ENCODE measurements around the gene SLIT3.

Gene SLIT3

DNA sequence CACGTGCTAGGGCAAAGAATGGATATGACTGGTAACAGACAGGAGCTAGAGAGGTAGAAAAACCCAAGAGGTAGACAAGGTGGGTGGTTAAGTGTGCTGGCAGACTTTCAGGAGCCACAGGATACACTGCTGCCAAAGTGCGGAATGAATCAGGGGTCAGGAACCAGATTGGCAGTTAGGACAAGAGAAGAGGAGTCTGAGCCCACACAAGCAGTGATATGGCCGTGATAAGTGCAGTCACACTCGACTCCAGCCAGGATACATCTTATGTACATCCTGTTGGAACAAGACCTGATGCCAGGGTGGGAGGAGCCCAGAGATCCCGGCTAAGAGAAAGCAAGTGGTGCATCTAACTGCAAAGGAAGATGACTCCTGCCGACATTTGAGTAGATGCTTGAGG is 10.0 kb downstream of the SLIT3 start:
- Histone ChIP-seq H3K27ac (ENCODE audit: low read depth, low read length) (no peak overlapping the region), H3F3A (ENCODE audit: control insufficient read depth, insufficient read depth) (no peaks in the 10 kb centered on the region), H3K9me3 (ENCODE audit: control insufficient read depth, insufficient read depth, low read length) (no peaks in the 10 kb centered on the region), H3K27me3 (ENCODE audit: control insufficient read depth, low read length) (peaks cover 3% of the 10 kb centered on the region; the same call in 1 of the 2 replicates), H3K79me2 (ENCODE audit: control insufficient read depth, low read length) (no peaks in the 10 kb centered on the region), H3K36me3 (ENCODE audit: control insufficient read depth, low read length) (no peaks in the 10 kb centered on the region), H4K20me1 (ENCODE audit: control insufficient read depth, insufficient read depth, low read depth, low read length) (no peaks in the 10 kb centered on the region), H3K4me3 (ENCODE audit: low read length) (no peak overlapping the region), H3K4me1 (ENCODE audit: control insufficient read depth, low read length) (no peaks in the 10 kb centered on the region), H3K4me2 (ENCODE audit: low read length) (no peak overlapping the region), H3K9me2 (replicated peaks; ENCODE audit: control insufficient read depth, low read length) (no peaks in the 10 kb centered on the region)
- TF ChIP-seq, protein P1, sequence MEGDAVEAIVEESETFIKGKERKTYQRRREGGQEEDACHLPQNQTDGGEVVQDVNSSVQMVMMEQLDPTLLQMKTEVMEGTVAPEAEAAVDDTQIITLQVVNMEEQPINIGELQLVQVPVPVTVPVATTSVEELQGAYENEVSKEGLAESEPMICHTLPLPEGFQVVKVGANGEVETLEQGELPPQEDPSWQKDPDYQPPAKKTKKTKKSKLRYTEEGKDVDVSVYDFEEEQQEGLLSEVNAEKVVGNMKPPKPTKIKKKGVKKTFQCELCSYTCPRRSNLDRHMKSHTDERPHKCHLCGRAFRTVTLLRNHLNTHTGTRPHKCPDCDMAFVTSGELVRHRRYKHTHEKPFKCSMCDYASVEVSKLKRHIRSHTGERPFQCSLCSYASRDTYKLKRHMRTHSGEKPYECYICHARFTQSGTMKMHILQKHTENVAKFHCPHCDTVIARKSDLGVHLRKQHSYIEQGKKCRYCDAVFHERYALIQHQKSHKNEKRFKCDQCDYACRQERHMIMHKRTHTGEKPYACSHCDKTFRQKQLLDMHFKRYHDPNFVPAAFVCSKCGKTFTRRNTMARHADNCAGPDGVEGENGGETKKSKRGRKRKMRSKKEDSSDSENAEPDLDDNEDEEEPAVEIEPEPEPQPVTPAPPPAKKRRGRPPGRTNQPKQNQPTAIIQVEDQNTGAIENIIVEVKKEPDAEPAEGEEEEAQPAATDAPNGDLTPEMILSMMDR (IDR thresholded peaks at IDR 0.05; ENCODE audit: low read depth, low read length, poor library complexity, severe bottlenecking): no peak
- no peak for TF ChIP-seq EZH2phosphoT487 (IDR thresholded peaks at IDR 0.05; ENCODE audit: borderline replicate concordance, low read length)

DNA sequence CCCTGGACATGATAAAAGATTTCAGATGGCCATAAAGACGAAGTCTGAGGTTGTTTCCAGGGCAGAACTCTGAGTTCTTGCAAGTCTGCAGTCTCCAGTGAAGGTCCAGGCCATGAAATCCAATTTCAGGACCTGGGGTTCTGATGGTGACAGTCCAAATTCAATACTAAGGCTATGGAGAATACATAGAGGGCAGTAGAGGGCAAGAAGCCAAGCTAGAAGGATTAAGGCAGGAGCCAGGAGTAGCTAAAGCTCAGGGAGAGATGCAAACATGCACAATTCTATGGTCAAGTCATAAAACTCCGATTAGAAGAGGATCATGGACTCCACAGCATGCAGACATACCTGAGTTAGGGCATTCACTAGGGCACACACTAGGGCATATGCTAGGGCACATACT is 11.4 kb downstream of the SLIT3 start:
- no peak overlapping the region for H3K4me3 ChIP-seq (ENCODE audit: low read length)
- TF ChIP-seq EZH2phosphoT487 (IDR thresholded peaks at IDR 0.05; ENCODE audit: borderline replicate concordance, low read length): no peak
- H3F3A ChIP-seq (ENCODE audit: control insufficient read depth, insufficient read depth): no peaks in the 10 kb centered on the region
- no peaks in the 10 kb centered on the region for H3K9me2 ChIP-seq (replicated peaks; ENCODE audit: control insufficient read depth, low read length)
- H4K20me1 ChIP-seq (ENCODE audit: control insufficient read depth, insufficient read depth, low read depth, low read length): no peaks in the 10 kb centered on the region
- H3K9me3 ChIP-seq (ENCODE audit: control insufficient read depth, insufficient read depth, low read length): no peaks in the 10 kb centered on the region
- no peak overlapping the region for H3K4me2 ChIP-seq (ENCODE audit: low read length)
- no peaks in the 10 kb centered on the region for H3K79me2 ChIP-seq (ENCODE audit: control insufficient read depth, low read length)
- no peak overlapping the region for H3K27ac ChIP-seq (ENCODE audit: low read depth, low read length)
- peaks cover 5% of the 10 kb centered on the region; the same call in 1 of the 2 replicates for H3K27me3 ChIP-seq (ENCODE audit: control insufficient read depth, low read length)
- H3K4me1 ChIP-seq (ENCODE audit: control insufficient read depth, low read length): no peaks in the 10 kb centered on the region
- no peaks in the 10 kb centered on the region for H3K36me3 ChIP-seq (ENCODE audit: control insufficient read depth, low read length)

DNA sequence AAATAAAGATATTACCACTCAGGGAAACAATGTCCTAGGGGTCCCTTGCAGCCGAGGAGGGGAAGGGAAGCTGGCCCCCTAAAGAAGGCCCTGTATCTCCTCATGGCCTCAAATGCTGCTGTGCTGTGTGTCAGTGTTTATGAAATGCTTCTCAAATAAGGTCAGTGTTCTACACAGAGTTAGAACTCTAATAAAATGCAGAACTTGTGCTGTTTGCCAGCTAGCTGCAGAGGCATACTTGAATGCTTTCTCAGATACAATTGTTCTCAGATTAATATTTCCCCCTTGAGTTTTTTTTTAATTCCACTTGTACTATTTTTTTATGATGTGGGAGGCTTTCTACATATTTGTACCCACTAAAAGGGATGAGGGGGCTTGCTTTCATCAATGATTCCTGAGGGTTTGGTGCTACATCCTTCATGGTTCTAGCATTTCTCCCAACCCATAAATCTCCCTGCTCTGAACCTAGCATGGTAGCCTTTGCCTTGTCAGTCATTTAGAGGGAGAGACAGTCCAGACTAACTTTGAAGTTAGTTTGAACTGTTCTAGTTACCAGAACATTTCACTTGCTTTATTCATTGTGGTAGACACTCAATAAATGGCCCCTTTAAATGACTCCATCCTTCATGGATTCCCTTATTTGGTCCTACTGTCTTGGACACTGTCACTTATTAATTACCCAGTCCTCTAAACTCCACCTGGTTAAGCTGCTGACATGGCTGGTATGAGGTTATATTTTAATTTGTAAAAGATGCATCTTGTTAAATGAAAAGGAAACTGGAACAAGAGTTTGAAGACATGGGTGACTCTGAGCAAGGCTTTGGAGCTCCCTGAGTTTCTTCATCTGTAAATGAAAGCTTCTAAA is 12.6 kb downstream of the SLIT3 start:
- H3K9me2 ChIP-seq (replicated peaks; ENCODE audit: control insufficient read depth, low read length): no peaks in the 10 kb centered on the region
- no peaks in the 10 kb centered on the region for H3F3A ChIP-seq (ENCODE audit: control insufficient read depth, insufficient read depth)
- H3K36me3 ChIP-seq (ENCODE audit: control insufficient read depth, low read length): no peaks in the 10 kb centered on the region
- H4K20me1 ChIP-seq (ENCODE audit: control insufficient read depth, insufficient read depth, low read depth, low read length): no peaks in the 10 kb centered on the region
- no peak overlapping the region for H3K4me3 ChIP-seq (ENCODE audit: low read length)
- no peaks in the 10 kb centered on the region for H3K79me2 ChIP-seq (ENCODE audit: control insufficient read depth, low read length)
- H3K27ac ChIP-seq (ENCODE audit: low read depth, low read length): no peak overlapping the region
- no peaks in the 10 kb centered on the region for H3K9me3 ChIP-seq (ENCODE audit: control insufficient read depth, insufficient read depth, low read length)
- TF ChIP-seq, protein P1 (IDR thresholded peaks at IDR 0.05; ENCODE audit: low read depth, low read length, poor library complexity, severe bottlenecking): no peak
- TF ChIP-seq EZH2phosphoT487 (IDR thresholded peaks at IDR 0.05; ENCODE audit: borderline replicate concordance, low read length): no peak
- no peaks in the 10 kb centered on the region for H3K4me1 ChIP-seq (ENCODE audit: control insufficient read depth, low read length)
- H3K4me2 ChIP-seq (ENCODE audit: low read length): no peak overlapping the region
- H3K27me3 ChIP-seq (ENCODE audit: control insufficient read depth, low read length): peaks cover 6% of the 10 kb centered on the region; the same call in 1 of the 2 replicates

DNA sequence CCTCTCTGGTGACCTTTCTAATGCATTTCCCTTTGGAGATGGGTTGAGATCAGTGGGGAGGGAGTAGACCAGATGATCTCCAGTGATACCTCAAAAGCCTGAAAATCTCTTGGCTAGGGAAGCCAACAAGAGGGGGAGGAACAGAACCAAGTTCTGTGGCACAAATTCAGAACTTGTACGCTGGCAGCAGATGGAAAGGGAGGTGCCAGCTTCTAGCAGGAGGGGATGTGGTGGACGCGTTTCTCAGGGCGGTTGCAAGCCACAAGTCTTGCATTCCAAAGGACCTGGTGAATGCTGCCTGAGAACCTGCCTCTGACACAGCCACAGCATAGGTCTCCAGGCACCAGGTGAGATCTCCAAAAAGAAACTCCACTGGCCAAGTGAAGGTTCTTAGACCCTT is 13.4 kb downstream of the SLIT3 start:
- TF ChIP-seq, protein P1 (IDR thresholded peaks at IDR 0.05; ENCODE audit: low read depth, low read length, poor library complexity, severe bottlenecking): no peak
- no peak for TF ChIP-seq EZH2phosphoT487 (IDR thresholded peaks at IDR 0.05; ENCODE audit: borderline replicate concordance, low read length)
- Histone ChIP-seq H3K27ac (ENCODE audit: low read depth, low read length) (no peak overlapping the region), H3K79me2 (ENCODE audit: control insufficient read depth, low read length) (no peaks in the 10 kb centered on the region), H3F3A (ENCODE audit: control insufficient read depth, insufficient read depth) (no peaks in the 10 kb centered on the region), H4K20me1 (ENCODE audit: control insufficient read depth, insufficient read depth, low read depth, low read length) (no peaks in the 10 kb centered on the region), H3K9me2 (replicated peaks; ENCODE audit: control insufficient read depth, low read length) (no peaks in the 10 kb centered on the region), H3K36me3 (ENCODE audit: control insufficient read depth, low read length) (no peaks in the 10 kb centered on the region), H3K27me3 (ENCODE audit: control insufficient read depth, low read length) (peaks cover 6% of the 10 kb centered on the region; the same call in 1 of the 2 replicates), H3K4me3 (ENCODE audit: low read length) (no peak overlapping the region), H3K9me3 (ENCODE audit: control insufficient read depth, insufficient read depth, low read length) (no peaks in the 10 kb centered on the region), H3K4me1 (ENCODE audit: control insufficient read depth, low read length) (no peaks in the 10 kb centered on the region), H3K4me2 (ENCODE audit: low read length) (no peak overlapping the region)

Measured in DOHH2 (cell line).